ENCODE results near the gene BABAM2.

DNA sequence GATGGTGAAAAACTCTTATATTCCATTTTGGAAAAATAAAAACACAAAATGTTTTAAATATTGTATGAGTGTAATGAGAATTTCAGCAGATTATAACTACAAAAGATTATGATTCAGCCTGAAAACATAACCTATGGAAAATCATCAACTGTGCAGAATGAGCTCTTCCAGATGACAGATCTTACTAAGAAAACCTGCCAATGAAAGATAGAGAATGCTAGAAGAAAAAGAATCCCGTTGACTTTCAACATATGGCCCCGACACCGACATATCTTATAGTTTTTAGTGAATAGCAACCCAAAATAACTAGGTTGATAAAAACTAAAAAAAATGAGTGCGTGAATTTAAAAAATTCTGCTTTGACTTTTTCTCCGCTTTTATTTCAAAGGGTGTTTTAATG is 178.0 kb downstream of the BABAM2 start:
- TF ChIP-seq, protein P1, sequence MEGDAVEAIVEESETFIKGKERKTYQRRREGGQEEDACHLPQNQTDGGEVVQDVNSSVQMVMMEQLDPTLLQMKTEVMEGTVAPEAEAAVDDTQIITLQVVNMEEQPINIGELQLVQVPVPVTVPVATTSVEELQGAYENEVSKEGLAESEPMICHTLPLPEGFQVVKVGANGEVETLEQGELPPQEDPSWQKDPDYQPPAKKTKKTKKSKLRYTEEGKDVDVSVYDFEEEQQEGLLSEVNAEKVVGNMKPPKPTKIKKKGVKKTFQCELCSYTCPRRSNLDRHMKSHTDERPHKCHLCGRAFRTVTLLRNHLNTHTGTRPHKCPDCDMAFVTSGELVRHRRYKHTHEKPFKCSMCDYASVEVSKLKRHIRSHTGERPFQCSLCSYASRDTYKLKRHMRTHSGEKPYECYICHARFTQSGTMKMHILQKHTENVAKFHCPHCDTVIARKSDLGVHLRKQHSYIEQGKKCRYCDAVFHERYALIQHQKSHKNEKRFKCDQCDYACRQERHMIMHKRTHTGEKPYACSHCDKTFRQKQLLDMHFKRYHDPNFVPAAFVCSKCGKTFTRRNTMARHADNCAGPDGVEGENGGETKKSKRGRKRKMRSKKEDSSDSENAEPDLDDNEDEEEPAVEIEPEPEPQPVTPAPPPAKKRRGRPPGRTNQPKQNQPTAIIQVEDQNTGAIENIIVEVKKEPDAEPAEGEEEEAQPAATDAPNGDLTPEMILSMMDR (IDR thresholded peaks at IDR 0.05), result no peak
- TF ChIP-seq POLR2A (IDR thresholded peaks at IDR 0.05), result no peak

Measured in thyroid gland (tissue), 4 donors.